Measurements from ENCODE around the gene TXN2. TPM values are rescaled to one million over a fixed set of nuclear protein-coding genes. Genes with fewer than 3 reads are reported as not detected.

The TXN2 gene
- total and polyA plus RNA-seq, 2 of the 4 experiments (the other 2 are of a cell fraction), result 49.6 to 166 TPM

GRCh38 chr22:36467946-36468345 lies 13.5 kb downstream of the TXN2 start:
- no peaks in the 10 kb centered on the region for H3K9me3 ChIP-seq (ENCODE audit: control insufficient read depth, insufficient read depth, low read length)
- in situ Hi-C loops (cut with MboI; ENCODE audit: low sequenced_read_pairs), result loop anchor here (5.0 kb wide), 1 partner anchor 86 kb away; no protein-coding TSS in a partner anchor
- BruUV-seq (replicated peaks), result no TSS peak
- H3K27ac ChIP-seq (ENCODE audit: insufficient read depth, low read length), result peak overlapping the region; percentile 96
- peak overlapping the region; percentile 99 for H2BK120ac ChIP-seq (ENCODE audit: low read depth, low read length)
- peak overlapping the region; percentile 99 for H2BK20ac ChIP-seq (ENCODE audit: low read depth, low read length)
- DNase-seq, result peak; percentile 97
- peak; percentile 95 for TF ChIP-seq RCOR1 (IDR thresholded peaks at IDR 0.05; ENCODE audit: insufficient replicate concordance, low read length)
- TF ChIP-seq, protein P1, sequence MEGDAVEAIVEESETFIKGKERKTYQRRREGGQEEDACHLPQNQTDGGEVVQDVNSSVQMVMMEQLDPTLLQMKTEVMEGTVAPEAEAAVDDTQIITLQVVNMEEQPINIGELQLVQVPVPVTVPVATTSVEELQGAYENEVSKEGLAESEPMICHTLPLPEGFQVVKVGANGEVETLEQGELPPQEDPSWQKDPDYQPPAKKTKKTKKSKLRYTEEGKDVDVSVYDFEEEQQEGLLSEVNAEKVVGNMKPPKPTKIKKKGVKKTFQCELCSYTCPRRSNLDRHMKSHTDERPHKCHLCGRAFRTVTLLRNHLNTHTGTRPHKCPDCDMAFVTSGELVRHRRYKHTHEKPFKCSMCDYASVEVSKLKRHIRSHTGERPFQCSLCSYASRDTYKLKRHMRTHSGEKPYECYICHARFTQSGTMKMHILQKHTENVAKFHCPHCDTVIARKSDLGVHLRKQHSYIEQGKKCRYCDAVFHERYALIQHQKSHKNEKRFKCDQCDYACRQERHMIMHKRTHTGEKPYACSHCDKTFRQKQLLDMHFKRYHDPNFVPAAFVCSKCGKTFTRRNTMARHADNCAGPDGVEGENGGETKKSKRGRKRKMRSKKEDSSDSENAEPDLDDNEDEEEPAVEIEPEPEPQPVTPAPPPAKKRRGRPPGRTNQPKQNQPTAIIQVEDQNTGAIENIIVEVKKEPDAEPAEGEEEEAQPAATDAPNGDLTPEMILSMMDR (conservative IDR thresholded peaks at IDR 0.05; ENCODE audit: low read depth, low read length), result 0 out of 2 replicates have a peak, but pooled peaks have one; percentile 6
- TF ChIP-seq MAZ (IDR thresholded peaks at IDR 0.05; ENCODE audit: borderline replicate concordance, low read depth, low read length), result peak; percentile 86
- TF ChIP-seq, protein P2, sequence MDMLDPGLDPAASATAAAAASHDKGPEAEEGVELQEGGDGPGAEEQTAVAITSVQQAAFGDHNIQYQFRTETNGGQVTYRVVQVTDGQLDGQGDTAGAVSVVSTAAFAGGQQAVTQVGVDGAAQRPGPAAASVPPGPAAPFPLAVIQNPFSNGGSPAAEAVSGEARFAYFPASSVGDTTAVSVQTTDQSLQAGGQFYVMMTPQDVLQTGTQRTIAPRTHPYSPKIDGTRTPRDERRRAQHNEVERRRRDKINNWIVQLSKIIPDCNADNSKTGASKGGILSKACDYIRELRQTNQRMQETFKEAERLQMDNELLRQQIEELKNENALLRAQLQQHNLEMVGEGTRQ (IDR thresholded peaks at IDR 0.05; ENCODE audit: low read depth, low read length), result no peak
- TF ChIP-seq SMC3 (IDR thresholded peaks at IDR 0.05; ENCODE audit: low read depth, low read length), result peak; percentile 48
- peak; percentile 99 for TF ChIP-seq FOS (IDR thresholded peaks at IDR 0.05; ENCODE audit: low read depth, low read length)
- TF ChIP-seq CHD1 (IDR thresholded peaks at IDR 0.05; ENCODE audit: low read depth, low read length), result no peak
- TF ChIP-seq POLR2A (IDR thresholded peaks at IDR 0.05; ENCODE audit: low read depth, low read length), result 0 out of 2 replicates have a peak, but pooled peaks have one; percentile 54
- TF ChIP-seq NFE2L2 (IDR thresholded peaks at IDR 0.05; ENCODE audit: low read depth, low read length), result peak; percentile 31; the same call in 1 of the 2 replicates
- TF ChIP-seq RAD21 (IDR thresholded peaks at IDR 0.05; ENCODE audit: low read length), result peak; percentile 43
- TF ChIP-seq MAFK (IDR thresholded peaks at IDR 0.05; ENCODE audit: low read depth, low read length), result 0 out of 2 replicates have a peak, but pooled peaks have one; percentile 13
- no peak; the same call in 1 of the 2 replicates for TF ChIP-seq CEBPB (IDR thresholded peaks at IDR 0.05; ENCODE audit: low read depth, low read length)
- no peak for TF ChIP-seq RFX5 (IDR thresholded peaks at IDR 0.05; ENCODE audit: low read depth, low read length)
- TF ChIP-seq BHLHE40 (IDR thresholded peaks at IDR 0.05; ENCODE audit: low read depth, low read length), result peak; percentile 64
- dilution Hi-C loops (cut with HindIII; ENCODE audit: low sequenced_read_pairs, unreplicated experiment), result no loop called here
- peak overlapping the region; percentile 99 for H3K4ac ChIP-seq (ENCODE audit: low read depth, low read length)
- ATAC-seq (ENCODE audit: low read depth), result peak; percentile 70
- peaks cover 38% of the 10 kb centered on the region for H3K9me1 ChIP-seq (ENCODE audit: insufficient read depth, low read length)
- peak overlapping the region; percentile 99 for H2BK5ac ChIP-seq (ENCODE audit: low read depth, low read length, poor library complexity, severe bottlenecking)
- peak overlapping the region; percentile 97 for H2AK9ac ChIP-seq (replicated peaks; ENCODE audit: low read depth, low read length, poor library complexity)
- peak overlapping the region; percentile 100 for H2AK5ac ChIP-seq (ENCODE audit: low read depth, low read length)
- peaks cover 51% of the 10 kb centered on the region for H3K4me1 ChIP-seq (ENCODE audit: control insufficient read depth, insufficient read depth, low read length)
- peaks cover 5% of the 10 kb centered on the region for H3K36me3 ChIP-seq (ENCODE audit: control insufficient read depth, insufficient read depth, low read length)
- peak overlapping the region; percentile 96 for H3K56ac ChIP-seq (ENCODE audit: extremely low read depth, insufficient read depth, low read length)
- ChIA-PET CTCF (interaction anchor here (3.8 kb wide), 1 partner anchor 167 kb away, joined by 17 read pairs; no protein-coding TSS in a partner anchor), POLR2A (ENCODE audit: unreplicated experiment) (interaction anchor here (0.6 to 4.9 kb wide), 4 partner anchors 80 to 140 kb away, joined by 3 to 30 read pairs (median 6); partner anchors contain the start of gene MYH9)
- peak overlapping the region; percentile 93 to 99 for H4K8ac ChIP-seq (ENCODE audit: low read depth in 2 of 2, low read length in 2 of 2)
- peak overlapping the region; percentile 100 for H4K91ac ChIP-seq (ENCODE audit: insufficient read depth, low read depth, low read length)
- H2BK15ac ChIP-seq (ENCODE audit: low read depth, low read length), result peak overlapping the region; percentile 98
- peak overlapping the region; percentile 70 for H2AFZ ChIP-seq (replicated peaks; ENCODE audit: low read length, poor library complexity)
- peaks cover 30 to 88% of the 10 kb centered on the region in 2 experiments for H3K79me1 ChIP-seq (ENCODE audit: low read depth in 1 of 2, low read length in 2 of 2)
- peak overlapping the region; percentile 71 for H3K4me2 ChIP-seq (ENCODE audit: low read depth, low read length)
- peaks cover 19% of the 10 kb centered on the region for H4K20me1 ChIP-seq (ENCODE audit: insufficient read depth, low read length)
- intact Hi-C loops (cut with micrococcal nuclease), result loop anchor here (5.0 kb wide), 2 partner anchors 51 to 101 kb away; no protein-coding TSS in a partner anchor
- H3K23ac ChIP-seq (ENCODE audit: low read depth, low read length), result peak overlapping the region; percentile 97
- H4K5ac ChIP-seq (ENCODE audit: low read depth, low read length), result peak overlapping the region; percentile 93
- H3K4me3 ChIP-seq (ENCODE audit: insufficient read depth, low read depth, low read length), result no peak overlapping the region
- H3K18ac ChIP-seq (ENCODE audit: low read depth, low read length), result peak overlapping the region; percentile 94
- peak overlapping the region; percentile 99 for H3K14ac ChIP-seq (replicated peaks; ENCODE audit: low read depth, low read length)
- no peaks in the 10 kb centered on the region for H3K27me3 ChIP-seq (ENCODE audit: control insufficient read depth, insufficient read depth, low read length)
- 0% methylated on average over 1 of the region's 7 CpGs; no CpG with 5 or more reads in 1 of the 2 experiments for WGBS, 2 experiments (ENCODE audit: extremely low coverage in 2 of 2, insufficient read length in 1 of 2)
- peak overlapping the region; percentile 75 for H3K9ac ChIP-seq (ENCODE audit: low read depth, low read length)

Data from IMR-90 (cell line).